DOHH2 (cell line): ENCODE results near the gene EPHA5.

Experiments used
- H3F3A ChIP-seq: fragments of 200-600 bp; sonication (generic), shearing (Covaris generic); 2 replicates; pipeline ENCODE4 v1.6.0; 2016; ENCODE audit warnings: antibody characterized with exemption, mild to moderate bottlenecking; ENCODE audit not compliant: control insufficient read depth, insufficient read depth
- H3K27ac ChIP-seq: fragments of 200-600 bp; sonication (generic); 2 replicates; pipeline ENCODE4 v1.5.1; 2014; ENCODE audit warnings: low read depth, mild to moderate bottlenecking, low read length, moderate library complexity
- H3K27me3 ChIP-seq: fragments of 200-600 bp; sonication (generic); 2 replicates; pipeline ENCODE4 v1.6.1; 2014; ENCODE audit warnings: mild to moderate bottlenecking, low read length, mixed read lengths; ENCODE audit not compliant: control insufficient read depth
- H3K36me3 ChIP-seq: fragments of 200-600 bp; sonication (generic); 2 replicates; pipeline ENCODE4 v1.6.1; 2014; ENCODE audit warnings: mild to moderate bottlenecking, low read length, moderate library complexity, mixed read lengths; ENCODE audit not compliant: control insufficient read depth
- H3K4me1 ChIP-seq: fragments of 200-600 bp; sonication (generic); 2 replicates; pipeline ENCODE4 v1.6.1; 2014; ENCODE audit warnings: mild to moderate bottlenecking, low read length, mixed read lengths; ENCODE audit not compliant: control insufficient read depth
- H3K4me2 ChIP-seq: fragments of 200-600 bp; sonication (generic); 2 replicates; pipeline ENCODE4 v1.6.0; 2014; ENCODE audit warnings: mild to moderate bottlenecking, low read length, moderate library complexity
- H3K4me3 ChIP-seq: fragments of 200-600 bp; sonication (generic); 2 replicates; pipeline ENCODE4 v1.5.1; 2014; ENCODE audit warnings: mild to moderate bottlenecking, low read length, mixed read lengths
- H3K79me2 ChIP-seq: fragments of 200-600 bp; sonication (generic); 2 replicates; pipeline ENCODE4 v1.6.1; 2014; ENCODE audit warnings: mild to moderate bottlenecking, low read length, mixed read lengths; ENCODE audit not compliant: control insufficient read depth
- H3K9me2 ChIP-seq: fragments of 200-600 bp; sonication (generic); replicated peaks from 2 replicates; pipeline ENCODE4 v1.6.1; 2014; ENCODE audit warnings: mild to moderate bottlenecking, low read length, mixed read lengths; ENCODE audit not compliant: control insufficient read depth
- H3K9me3 ChIP-seq: fragments of 200-600 bp; sonication (generic); 2 replicates; pipeline ENCODE4 v1.6.1; 2014; ENCODE audit warnings: antibody characterized with exemption, low read length, mixed read lengths; ENCODE audit not compliant: control insufficient read depth, insufficient read depth
- H4K20me1 ChIP-seq: fragments of 200-600 bp; sonication (generic); 2 replicates; pipeline ENCODE4 v1.6.0; 2014; ENCODE audit warnings: low read depth, mild to moderate bottlenecking, antibody characterized with exemption, low read length, moderate library complexity; ENCODE audit not compliant: control insufficient read depth, insufficient read depth
- EZH2phosphoT487 ChIP-seq: fragments of 200-600 bp; sonication (generic); IDR thresholded peaks from 2 replicates; pipeline ENCODE4 v1.6.1; 2017; ENCODE audit warnings: borderline replicate concordance, mild to moderate bottlenecking, antibody characterized with exemption, low read length, moderate library complexity, mixed read lengths
- TF ChIP-seq, protein P1 (sequence below): fragments of 200-600 bp; sonication (generic); IDR thresholded peaks from one replicate; pipeline ENCODE4 v1.5.1; 2014; ENCODE audit warnings: antibody characterized with exemption, mild to moderate bottlenecking, low read depth, low read length; ENCODE audit not compliant: poor library complexity, severe bottlenecking

Gene EPHA5

DNA sequence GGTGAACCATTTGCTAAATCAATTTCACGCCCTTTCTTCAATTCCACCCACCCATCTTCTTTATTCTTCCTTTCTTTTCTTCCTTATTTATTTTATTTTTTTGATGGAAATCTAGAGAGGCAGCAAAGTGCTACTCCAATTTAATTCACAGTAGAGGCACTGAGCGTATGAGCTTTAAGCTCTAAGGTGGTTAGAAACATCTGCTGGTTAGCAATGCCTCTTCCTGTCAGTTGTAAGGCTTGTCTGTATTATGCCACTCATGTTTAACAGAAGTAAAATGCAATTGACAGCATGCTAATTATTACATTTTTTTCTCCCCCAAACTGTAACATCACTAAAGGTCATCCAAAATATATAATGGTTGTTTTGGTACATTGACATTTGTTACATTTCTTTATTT, 103.8 kb downstream of the EPHA5 start:
- no peaks in the 10 kb centered on the region for H3K9me3 ChIP-seq
- no peak overlapping the region for H3K4me2 ChIP-seq
- H3K4me1 ChIP-seq, result no peaks in the 10 kb centered on the region
- H3K27me3 ChIP-seq, result no peaks in the 10 kb centered on the region
- H3K79me2 ChIP-seq, result no peaks in the 10 kb centered on the region
- H4K20me1 ChIP-seq, result no peaks in the 10 kb centered on the region
- H3F3A ChIP-seq, result no peaks in the 10 kb centered on the region
- no peaks in the 10 kb centered on the region for H3K9me2 ChIP-seq
- no peaks in the 10 kb centered on the region for H3K36me3 ChIP-seq
- no peak overlapping the region for H3K27ac ChIP-seq
- no peak for TF ChIP-seq EZH2phosphoT487
- TF ChIP-seq, protein P1, sequence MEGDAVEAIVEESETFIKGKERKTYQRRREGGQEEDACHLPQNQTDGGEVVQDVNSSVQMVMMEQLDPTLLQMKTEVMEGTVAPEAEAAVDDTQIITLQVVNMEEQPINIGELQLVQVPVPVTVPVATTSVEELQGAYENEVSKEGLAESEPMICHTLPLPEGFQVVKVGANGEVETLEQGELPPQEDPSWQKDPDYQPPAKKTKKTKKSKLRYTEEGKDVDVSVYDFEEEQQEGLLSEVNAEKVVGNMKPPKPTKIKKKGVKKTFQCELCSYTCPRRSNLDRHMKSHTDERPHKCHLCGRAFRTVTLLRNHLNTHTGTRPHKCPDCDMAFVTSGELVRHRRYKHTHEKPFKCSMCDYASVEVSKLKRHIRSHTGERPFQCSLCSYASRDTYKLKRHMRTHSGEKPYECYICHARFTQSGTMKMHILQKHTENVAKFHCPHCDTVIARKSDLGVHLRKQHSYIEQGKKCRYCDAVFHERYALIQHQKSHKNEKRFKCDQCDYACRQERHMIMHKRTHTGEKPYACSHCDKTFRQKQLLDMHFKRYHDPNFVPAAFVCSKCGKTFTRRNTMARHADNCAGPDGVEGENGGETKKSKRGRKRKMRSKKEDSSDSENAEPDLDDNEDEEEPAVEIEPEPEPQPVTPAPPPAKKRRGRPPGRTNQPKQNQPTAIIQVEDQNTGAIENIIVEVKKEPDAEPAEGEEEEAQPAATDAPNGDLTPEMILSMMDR, result no peak
- H3K4me3 ChIP-seq, result no peak overlapping the region

DNA sequence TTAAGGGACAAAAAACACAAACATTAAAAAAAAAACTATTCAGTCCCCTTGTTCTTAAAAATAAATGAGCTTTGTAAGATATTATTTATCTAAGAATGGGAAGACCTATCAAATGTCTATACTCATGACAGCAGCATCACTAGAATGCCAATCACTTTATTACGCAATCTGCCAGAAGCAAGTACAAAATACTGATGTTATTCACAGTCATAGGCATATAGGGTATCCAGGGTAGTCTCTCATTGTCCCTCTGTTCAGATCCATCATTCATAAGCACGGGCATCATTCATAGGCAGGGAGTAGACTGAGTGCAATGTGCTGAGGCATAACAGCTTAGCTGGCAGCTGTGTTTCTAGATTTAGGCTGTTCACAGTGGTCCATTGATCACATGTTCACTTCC, 109.1 kb downstream of the EPHA5 start:
- no peak for TF ChIP-seq EZH2phosphoT487
- TF ChIP-seq, protein P1, result no peak
- no peaks in the 10 kb centered on the region for H3K27me3 ChIP-seq
- no peaks in the 10 kb centered on the region for H3K4me1 ChIP-seq
- no peaks in the 10 kb centered on the region for H3K9me2 ChIP-seq
- no peaks in the 10 kb centered on the region for H4K20me1 ChIP-seq
- no peaks in the 10 kb centered on the region for H3F3A ChIP-seq
- H3K36me3 ChIP-seq, result no peaks in the 10 kb centered on the region
- H3K27ac ChIP-seq, result no peak overlapping the region
- no peaks in the 10 kb centered on the region for H3K79me2 ChIP-seq
- no peak overlapping the region for H3K4me2 ChIP-seq
- no peak overlapping the region for H3K4me3 ChIP-seq
- no peaks in the 10 kb centered on the region for H3K9me3 ChIP-seq

DNA sequence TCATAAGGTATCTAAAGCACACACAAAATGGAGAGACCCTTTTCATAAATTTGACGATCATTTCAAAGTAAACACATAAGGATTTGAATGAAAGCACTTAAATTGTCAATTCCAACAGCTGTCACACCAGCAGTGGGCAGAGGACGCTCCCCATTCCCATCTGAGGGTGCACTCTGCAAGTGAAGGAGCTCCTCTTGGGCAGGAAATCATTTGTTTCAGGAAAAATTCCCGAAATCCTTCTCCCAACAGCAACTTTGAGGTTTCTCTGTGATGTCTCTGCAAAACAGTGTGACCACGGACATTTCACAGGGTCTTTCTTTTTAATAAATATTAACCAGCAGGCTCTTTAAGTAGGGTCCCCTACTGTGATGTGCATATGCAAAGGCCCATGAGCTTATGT, 111.0 kb downstream of the EPHA5 start:
- H3F3A ChIP-seq, result no peaks in the 10 kb centered on the region
- H3K4me1 ChIP-seq, result no peaks in the 10 kb centered on the region
- no peaks in the 10 kb centered on the region for H3K36me3 ChIP-seq
- H3K9me2 ChIP-seq, result no peaks in the 10 kb centered on the region
- H3K4me2 ChIP-seq, result no peak overlapping the region
- H3K9me3 ChIP-seq, result no peaks in the 10 kb centered on the region
- H3K79me2 ChIP-seq, result no peaks in the 10 kb centered on the region
- TF ChIP-seq, protein P1, result no peak
- no peak for TF ChIP-seq EZH2phosphoT487
- H3K4me3 ChIP-seq, result no peak overlapping the region
- H3K27me3 ChIP-seq, result no peaks in the 10 kb centered on the region
- H3K27ac ChIP-seq, result no peak overlapping the region
- H4K20me1 ChIP-seq, result no peaks in the 10 kb centered on the region

DNA sequence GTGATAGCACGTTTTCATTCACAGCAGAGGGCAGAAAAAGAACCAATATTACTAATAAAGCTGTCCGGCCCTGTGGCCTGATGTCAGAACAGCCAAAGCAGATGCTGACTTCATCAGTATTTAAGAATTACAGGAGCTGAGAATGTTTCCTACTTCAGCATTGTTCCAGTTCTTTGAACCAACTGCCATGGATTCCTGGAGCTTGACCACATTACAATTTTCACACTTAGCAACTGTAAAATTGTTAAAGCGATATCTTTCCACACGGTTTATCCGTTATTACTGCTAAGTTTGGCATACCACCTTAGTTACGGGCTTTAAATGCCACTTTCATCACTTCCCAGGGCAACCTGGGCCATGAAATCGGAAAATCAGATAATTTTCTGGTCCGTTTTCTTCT, 118.2 kb downstream of the EPHA5 start:
- no peaks in the 10 kb centered on the region for H3K36me3 ChIP-seq

More for the DNA sequence above, 118.2 kb downstream of the EPHA5 start:
- TF ChIP-seq, protein P1, result no peak
- TF ChIP-seq EZH2phosphoT487, result no peak
- H3K4me1 ChIP-seq, result no peaks in the 10 kb centered on the region
- H3K27ac ChIP-seq, result no peak overlapping the region
- no peak overlapping the region for H3K4me3 ChIP-seq
- no peaks in the 10 kb centered on the region for H3F3A ChIP-seq
- H3K9me2 ChIP-seq, result no peaks in the 10 kb centered on the region
- no peaks in the 10 kb centered on the region for H3K27me3 ChIP-seq
- no peaks in the 10 kb centered on the region for H3K9me3 ChIP-seq
- no peak overlapping the region for H3K4me2 ChIP-seq
- H4K20me1 ChIP-seq, result no peaks in the 10 kb centered on the region
- H3K79me2 ChIP-seq, result no peaks in the 10 kb centered on the region
